Activated CD8-positive, alpha-beta T cell treated with anti-CD3 and anti-CD28 coated beads, Interleukin-2, amount 10 ng/mL, durations not matched to agents 7 days and 5 days (primary cell): Measurements from ENCODE around the gene MYO7B. TPM values are rescaled to one million over a fixed set of nuclear protein-coding genes. Genes with fewer than 3 reads are reported as not detected.
"Not testable (repeated sequence)": the region's sequence is repeated elsewhere in the genome, so short reads cannot be mapped to it uniquely, and the experiment has no call there.

Source experiments
- ATAC-seq: fragments of 150-1000 bp; cut with Tn5 transposase; one replicate; pipeline ENCODE4 v1.10.0; 2021; ENCODE audit warnings: moderate library complexity
- CTCF ChIA-PET: fragments of 350-600 bp; sonication (Branson Sonifier 250); formaldehyde crosslinking; loops from one replicate; lab custom pipeline; 2021; ENCODE audit warnings: antibody characterized with exemption; lab: Charles Lee
- POLR2A ChIA-PET: fragments of 350-600 bp; sonication (Branson Sonifier 250); formaldehyde crosslinking; loops from one replicate; lab custom pipeline; 2021; ENCODE audit warnings: antibody characterized with exemption; lab: Charles Lee
- DNase-seq: peaks from one replicate; pipeline ENCODE4 v3.0.0-alpha.2; 2020
- H3K27ac Mint-ChIP-seq: one replicate; pipeline ENCODE4 v1.8.0; 2021; ENCODE audit warnings: mild to moderate bottlenecking, mixed read lengths
- H3K27me3 Mint-ChIP-seq: one replicate; pipeline ENCODE4 v1.8.0; 2021; ENCODE audit warnings: low read depth, mixed read lengths
- H3K36me3 Mint-ChIP-seq: one replicate; pipeline ENCODE4 v1.8.0; 2021; ENCODE audit warnings: low read depth, mixed read lengths
- H3K4me1 Mint-ChIP-seq: one replicate; pipeline ENCODE4 v1.8.0; 2021; ENCODE audit warnings: low read depth, mixed read lengths
- H3K4me3 Mint-ChIP-seq: one replicate; pipeline ENCODE4 v1.8.0; 2021; ENCODE audit warnings: mild to moderate bottlenecking, mixed read lengths
- H3K9me3 Mint-ChIP-seq: one replicate; pipeline ENCODE4 v1.8.0; 2022; ENCODE audit warnings: mixed read lengths; ENCODE audit not compliant: insufficient read depth
- total RNA-seq, 2 experiments: library from RNA; stranded (reverse); gene quantifications; one replicate each; pipeline ENCODE4 v1.2.3, GENCODE V29; 2021

The MYO7B gene
- total RNA-seq, 2 experiments from 2014 or later, result 0.82 to 1.2 TPM

GRCh38 chr2:127536707-127537541, 1.4 kb downstream of the MYO7B start:
- ATAC-seq (no peak), DNase-seq (no peak)
- no peaks in the 10 kb centered on the region for H3K9me3 Mint-ChIP-seq
- H3K27me3 Mint-ChIP-seq, result peaks cover 19% of the 10 kb centered on the region
- H3K4me3 Mint-ChIP-seq, result no peak overlapping the region
- H3K36me3 Mint-ChIP-seq, result no peaks in the 10 kb centered on the region
- CTCF ChIA-PET, result interaction anchor here (1.0 to 2.6 kb wide), 2 partner anchors 10 to 113 kb away, joined by 4 to 8 read pairs; partner anchors contain the start of gene IWS1
- H3K4me1 Mint-ChIP-seq, result no peaks in the 10 kb centered on the region
- no peak overlapping the region for H3K27ac Mint-ChIP-seq
- POLR2A ChIA-PET, result no interaction called here

GRCh38 chr2:127537644-127538043, 2.2 kb downstream of the MYO7B start:
- DNase-seq (no peak), ATAC-seq (no peak)
- ChIA-PET POLR2A (no interaction called here), CTCF (interaction anchor here (1.0 to 2.6 kb wide), 2 partner anchors 11 to 112 kb away, joined by 4 to 8 read pairs; partner anchors contain the start of gene IWS1)
- no peaks in the 10 kb centered on the region for H3K4me1 Mint-ChIP-seq
- no peak overlapping the region for H3K27ac Mint-ChIP-seq
- H3K36me3 Mint-ChIP-seq, result no peaks in the 10 kb centered on the region
- no peaks in the 10 kb centered on the region for H3K9me3 Mint-ChIP-seq
- H3K27me3 Mint-ChIP-seq, result peaks cover 19% of the 10 kb centered on the region
- H3K4me3 Mint-ChIP-seq, result no peak overlapping the region

DNA sequence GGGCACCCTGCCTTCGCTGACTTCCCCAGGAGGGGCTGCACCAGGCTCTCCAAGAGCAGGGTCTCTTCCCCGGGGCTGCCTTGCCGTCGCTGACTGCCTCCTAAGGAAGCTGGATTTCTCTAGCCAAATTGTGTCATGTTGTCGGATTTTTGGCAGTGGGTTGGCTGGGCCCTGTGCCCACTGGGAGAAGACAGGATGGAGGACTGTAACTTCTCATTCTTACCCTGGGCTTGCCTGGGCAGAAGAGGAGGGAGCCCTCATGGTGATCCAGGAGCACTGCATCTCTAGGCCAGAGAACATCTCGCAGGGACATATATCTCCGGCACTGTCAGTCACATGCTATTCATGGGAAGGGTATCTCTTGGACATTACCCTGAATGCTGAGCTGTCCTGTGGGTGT, 6.3 kb downstream of the MYO7B start:
- no peaks in the 10 kb centered on the region for H3K4me1 Mint-ChIP-seq
- H3K9me3 Mint-ChIP-seq, result no peaks in the 10 kb centered on the region
- no peaks in the 10 kb centered on the region for H3K36me3 Mint-ChIP-seq
- ATAC-seq, result no peak
- CTCF ChIA-PET, result no interaction called here
- H3K27me3 Mint-ChIP-seq, result peaks cover 18% of the 10 kb centered on the region
- POLR2A ChIA-PET, result interaction anchor here (0.6 kb wide), 1 partner anchor 98 kb away, joined by 3 read pairs; no protein-coding TSS in a partner anchor
- H3K27ac Mint-ChIP-seq, result no peak overlapping the region
- no peak overlapping the region for H3K4me3 Mint-ChIP-seq
- no peak for DNase-seq

DNA sequence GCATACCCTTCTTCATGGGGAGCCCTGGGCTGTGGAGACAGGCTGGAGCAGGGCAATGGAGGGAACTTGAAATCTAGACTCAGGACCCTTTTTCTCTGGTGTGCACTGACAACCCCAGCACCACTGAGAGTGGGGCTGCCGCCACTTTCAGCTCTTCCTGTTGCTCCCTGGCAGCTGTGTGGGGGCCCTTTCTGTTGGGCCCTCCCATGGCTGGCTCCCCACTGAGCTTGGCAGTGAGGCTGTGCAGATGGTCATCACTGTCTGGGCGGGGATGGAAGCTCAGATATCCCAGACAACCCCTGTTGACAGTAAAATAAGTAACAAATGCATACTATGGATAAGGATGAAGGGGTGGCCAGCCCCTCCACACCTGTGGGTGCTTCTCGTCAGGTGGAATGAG, 6.7 kb downstream of the MYO7B start:
- Mint-ChIP-seq H3K4me1 (no peaks in the 10 kb centered on the region), H3K9me3 (no peaks in the 10 kb centered on the region), H3K36me3 (no peaks in the 10 kb centered on the region), H3K27me3 (peaks cover 22% of the 10 kb centered on the region), H3K4me3 (no peak overlapping the region), H3K27ac (no peak overlapping the region)
- CTCF ChIA-PET, result no interaction called here
- DNase-seq (no peak), ATAC-seq (no peak)
- POLR2A ChIA-PET, result no interaction called here

DNA sequence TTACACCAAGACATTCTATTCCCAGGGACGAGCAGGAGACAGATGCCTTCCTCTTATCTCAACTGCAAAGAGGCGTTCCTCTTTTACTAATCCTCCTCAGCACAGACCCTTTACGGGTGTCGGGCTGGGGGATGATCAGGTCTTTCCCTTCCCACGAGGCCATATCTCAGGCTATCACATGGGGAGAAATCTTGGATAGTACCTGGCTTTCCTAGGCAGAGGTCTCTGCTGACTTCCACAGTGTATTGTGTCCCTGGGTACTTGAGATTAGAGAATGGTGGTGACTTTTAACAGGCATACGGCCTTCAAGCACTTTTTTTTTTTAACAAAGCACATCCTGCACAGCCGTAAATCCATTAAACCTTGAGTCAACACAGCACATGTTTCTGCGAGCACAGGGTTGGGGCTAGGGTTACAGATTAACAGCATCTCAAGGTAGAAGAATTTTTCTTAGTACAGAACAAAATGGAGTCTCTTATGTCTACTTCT, 7.6 kb downstream of the MYO7B start:
- H3K4me3 Mint-ChIP-seq, H3K27ac Mint-ChIP-seq, H3K4me1 Mint-ChIP-seq, DNase-seq, H3K9me3 Mint-ChIP-seq, ATAC-seq, CTCF ChIA-PET, H3K36me3 Mint-ChIP-seq, POLR2A ChIA-PET: not testable (repeated sequence)
- peaks cover 26% of the 10 kb centered on the region for H3K27me3 Mint-ChIP-seq

- Mint-ChIP-seq H3K36me3 (no peaks in the 10 kb centered on the region), H3K4me1 (no peaks in the 10 kb centered on the region), H3K27me3 (peaks cover 32% of the 10 kb centered on the region), H3K9me3 (no peaks in the 10 kb centered on the region), H3K27ac (no peak overlapping the region), H3K4me3 (no peak overlapping the region)
- DNase-seq, result no peak
- POLR2A ChIA-PET, result no interaction called here
- no peak for ATAC-seq
- CTCF ChIA-PET, result interaction anchor here (0.7 kb wide), 1 partner anchor 46 kb away, joined by 3 read pairs; no protein-coding TSS in a partner anchor
Observed at GRCh38 chr2:127545189-127545588, 9.7 kb downstream of the MYO7B start.

- Mint-ChIP-seq H3K9me3 (no peaks in the 10 kb centered on the region), H3K4me1 (no peaks in the 10 kb centered on the region), H3K27me3 (peaks cover 33% of the 10 kb centered on the region), H3K4me3 (no peak overlapping the region), H3K27ac (no peak overlapping the region), H3K36me3 (no peaks in the 10 kb centered on the region)
- no peak for DNase-seq
- CTCF ChIA-PET, result interaction anchor here (0.7 kb wide), 1 partner anchor 45 kb away, joined by 3 read pairs; no protein-coding TSS in a partner anchor
- POLR2A ChIA-PET, result no interaction called here
- no peak for ATAC-seq
Observed at GRCh38 chr2:127545796-127546195, 10.3 kb downstream of the MYO7B start.

DNA sequence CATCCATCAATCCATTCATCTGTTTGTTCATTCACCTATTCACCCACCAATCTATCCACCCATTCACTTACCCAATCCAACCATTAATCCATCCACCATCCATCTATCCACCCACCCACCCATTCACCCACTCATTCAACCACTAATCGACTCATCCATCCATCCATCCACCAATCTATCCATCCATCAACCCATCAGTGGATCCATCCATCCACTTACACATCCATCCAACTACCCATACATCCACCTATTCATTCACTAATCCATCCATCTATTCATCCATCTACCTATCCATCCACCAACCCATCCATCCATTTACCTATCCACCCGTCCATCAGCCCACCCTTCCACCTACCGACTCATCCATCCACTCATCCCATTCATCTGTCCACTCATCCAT, 11.3 kb downstream of the MYO7B start:
- DNase-seq, result no peak
- CTCF ChIA-PET, result no interaction called here

DNA sequence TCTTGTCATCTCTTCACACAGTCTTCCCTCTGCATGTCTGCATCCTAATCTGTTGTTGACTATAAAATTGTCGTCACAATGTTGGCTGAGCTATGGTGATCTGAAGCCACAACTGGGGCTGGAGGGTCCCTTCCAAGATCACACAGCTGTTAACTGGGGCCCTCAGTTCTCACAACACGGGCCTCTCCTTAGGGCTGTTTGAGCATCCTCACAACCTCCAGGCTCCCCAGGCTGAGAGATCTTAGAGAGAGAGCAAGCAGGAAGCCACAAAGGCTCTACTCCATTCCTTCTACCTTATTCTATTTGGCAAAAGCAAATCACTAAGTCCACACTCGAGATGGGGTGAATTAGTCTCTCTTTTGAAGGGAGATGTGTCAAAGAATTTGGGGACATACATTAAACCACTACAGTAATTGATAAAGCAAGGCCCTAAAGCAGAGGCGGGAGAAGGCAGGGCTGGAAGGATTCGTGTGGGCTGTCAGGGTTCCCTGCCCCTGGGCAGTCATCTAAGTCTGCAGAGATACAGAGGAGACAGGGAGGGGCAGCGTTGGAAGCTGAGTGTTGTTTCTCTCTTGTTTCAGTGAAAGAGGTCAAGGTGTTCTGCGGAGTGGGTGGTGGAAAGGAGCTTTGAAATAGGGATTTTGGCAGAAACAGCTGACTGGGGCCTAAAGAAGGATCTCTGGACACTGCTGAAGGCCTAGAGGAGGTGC, 15.9 kb downstream of the MYO7B start:
- Mint-ChIP-seq H3K36me3 (no peaks in the 10 kb centered on the region), H3K27ac (no peak overlapping the region), H3K4me3 (no peak overlapping the region), H3K27me3 (peaks cover 61% of the 10 kb centered on the region), H3K4me1 (peaks cover 7% of the 10 kb centered on the region), H3K9me3 (no peaks in the 10 kb centered on the region)
- POLR2A ChIA-PET, result interaction anchor here (0.8 kb wide), 1 partner anchor 12 kb away, joined by 3 read pairs; no protein-coding TSS in a partner anchor
- ATAC-seq, result no peak
- no peak for DNase-seq
- CTCF ChIA-PET, result interaction anchor here (1.6 to 1.7 kb wide), 2 partner anchors 12 to 40 kb away, joined by 4 read pairs; no protein-coding TSS in a partner anchor

More for the DNA sequence above, 11.3 kb downstream of the MYO7B start:
- Mint-ChIP-seq H3K36me3 (no peaks in the 10 kb centered on the region), H3K27ac (no peak overlapping the region), H3K4me1 (no peaks in the 10 kb centered on the region), H3K27me3 (peaks cover 36% of the 10 kb centered on the region), H3K9me3 (no peaks in the 10 kb centered on the region), H3K4me3 (no peak overlapping the region)
- no peak for ATAC-seq
- POLR2A ChIA-PET, result no interaction called here

GRCh38 chr2:127552336-127552735, 16.9 kb downstream of the MYO7B start:
- H3K4me3 Mint-ChIP-seq, result no peak overlapping the region
- peaks cover 5% of the 10 kb centered on the region for H3K9me3 Mint-ChIP-seq
- ATAC-seq, result no peak
- DNase-seq, result no peak
- ChIA-PET CTCF (no interaction called here), POLR2A (no interaction called here)
- H3K27me3 Mint-ChIP-seq, result peaks cover 63% of the 10 kb centered on the region
- H3K4me1 Mint-ChIP-seq, result peaks cover 7% of the 10 kb centered on the region
- H3K36me3 Mint-ChIP-seq, result peaks cover 6% of the 10 kb centered on the region
- H3K27ac Mint-ChIP-seq, result no peak overlapping the region

- ChIA-PET POLR2A (no interaction called here), CTCF (interaction anchor here (2.1 kb wide), 1 partner anchor 38 kb away, joined by 6 read pairs; no protein-coding TSS in a partner anchor)
- Mint-ChIP-seq H3K27me3 (peaks cover 62% of the 10 kb centered on the region), H3K4me1 (peaks cover 7% of the 10 kb centered on the region), H3K9me3 (peaks cover 5% of the 10 kb centered on the region), H3K27ac (no peak overlapping the region), H3K36me3 (peaks cover 6% of the 10 kb centered on the region), H3K4me3 (no peak overlapping the region)
- ATAC-seq (no peak), DNase-seq (no peak)
Observed at GRCh38 chr2:127552846-127553245, 17.4 kb downstream of the MYO7B start.
